Neural progenitor cell (in vitro differentiated cells): ENCODE data around the gene PEX11G. TPM values are rescaled to one million over a fixed set of nuclear protein-coding genes. Genes with fewer than 3 reads are reported as not detected.
A peak's percentile ranks its signal among the peaks of the same experiment; 100 is the strongest.

ENCODE experiments used
- DNase-seq: peaks from one replicate; pipeline ENCODE4 v3.0.0-alpha.2; 2016; ENCODE audit warnings: low spot score
- H2AFZ ChIP-seq: fragments of 200-600 bp; sonication (generic); replicated peaks from 2 replicates; pipeline ENCODE4 v1.6.1; 2016; ENCODE audit warnings: antibody characterized with exemption
- H3F3A ChIP-seq: fragments of 200-600 bp; sonication (generic); 2 replicates; pipeline ENCODE4 v1.6.1; 2016; ENCODE audit warnings: antibody characterized with exemption, low read depth
- H3K27ac ChIP-seq: fragments of 200-600 bp; sonication (generic); 2 replicates; pipeline ENCODE4 v1.5.1; 2016; ENCODE audit warnings: mild to moderate bottlenecking
- H3K27me3 ChIP-seq: fragments of 200-600 bp; sonication (generic); 2 replicates; pipeline ENCODE4 v1.6.1; 2016; ENCODE audit warnings: mild to moderate bottlenecking, moderate library complexity
- H3K36me3 ChIP-seq: fragments of 200-600 bp; sonication (generic); 2 replicates; pipeline ENCODE4 v1.5.1; 2016
- H3K4me1 ChIP-seq: fragments of 200-600 bp; sonication (generic); 2 replicates; pipeline ENCODE4 v1.6.1; 2016; ENCODE audit warnings: mixed run types
- H3K4me2 ChIP-seq: fragments of 200-600 bp; sonication (generic); 2 replicates; pipeline ENCODE4 v1.6.1; 2016
- H3K4me3 ChIP-seq: fragments of 200-600 bp; sonication (generic); 2 replicates; pipeline ENCODE4 v1.5.1; 2016
- H3K79me2 ChIP-seq: fragments of 200-600 bp; sonication (generic); 2 replicates; pipeline ENCODE4 v1.6.1; 2016; ENCODE audit warnings: low read depth
- H3K9ac ChIP-seq: fragments of 200-600 bp; sonication (generic); 2 replicates; pipeline ENCODE4 v1.6.1; 2016
- H3K9me3 ChIP-seq: fragments of 200-600 bp; sonication (generic); 2 replicates; pipeline ENCODE4 v1.5.1; 2016; ENCODE audit warnings: low read depth
- H4K20me1 ChIP-seq: fragments of 200-600 bp; sonication (generic); 2 replicates; pipeline ENCODE4 v1.6.1; 2016; ENCODE audit warnings: low read depth
- H3K27ac Mint-ChIP-seq: 3 replicates; pipeline ENCODE4 v1.8.0; 2021; ENCODE audit warnings: mixed read lengths
- H3K27me3 Mint-ChIP-seq: 2 replicates; pipeline ENCODE4 v1.8.0; 2022; ENCODE audit warnings: low read depth, mild to moderate bottlenecking, inconsistent platforms, moderate library complexity, mixed read lengths; ENCODE audit not compliant: insufficient read depth
- H3K36me3 Mint-ChIP-seq: 3 replicates; pipeline ENCODE4 v1.8.0; 2021; ENCODE audit warnings: mixed read lengths
- H3K4me1 Mint-ChIP-seq: 3 replicates; pipeline ENCODE4 v1.8.0; 2021; ENCODE audit warnings: mixed read lengths
- H3K4me3 Mint-ChIP-seq: 3 replicates; pipeline ENCODE4 v1.8.0; 2021; ENCODE audit warnings: mild to moderate bottlenecking, moderate library complexity, mixed read lengths
- H3K9me3 Mint-ChIP-seq: 3 replicates; pipeline ENCODE4 v1.8.0; 2020; ENCODE audit warnings: mixed read lengths
- CTCF ChIP-seq: fragments of 200-600 bp; sonication (generic); IDR thresholded peaks from 2 replicates; pipeline ENCODE4 v1.5.1; 2017; ENCODE audit warnings: antibody characterized with exemption, mild to moderate bottlenecking
- EZH2 ChIP-seq: fragments of 200-600 bp; sonication (generic); IDR thresholded peaks from 2 replicates; pipeline ENCODE4 v1.6.1; 2017; ENCODE audit warnings: antibody characterized with exemption, mild to moderate bottlenecking, moderate library complexity
- EZH2phosphoT487 ChIP-seq: fragments of 200-600 bp; sonication (generic); IDR thresholded peaks from 2 replicates; pipeline ENCODE4 v1.6.1; 2017; ENCODE audit warnings: antibody characterized with exemption
- total RNA-seq: library from RNA; depleted of rRNA; stranded (reverse); fragments of >200 nt; gene quantifications from 2 replicates; pipeline ENCODE4 v1.2.3, GENCODE V29; 2015; ENCODE audit warnings: low replicate concordance

Gene PEX11G
- total RNA-seq, 1 donor from 2014 or later = 1.0 TPM

DNA sequence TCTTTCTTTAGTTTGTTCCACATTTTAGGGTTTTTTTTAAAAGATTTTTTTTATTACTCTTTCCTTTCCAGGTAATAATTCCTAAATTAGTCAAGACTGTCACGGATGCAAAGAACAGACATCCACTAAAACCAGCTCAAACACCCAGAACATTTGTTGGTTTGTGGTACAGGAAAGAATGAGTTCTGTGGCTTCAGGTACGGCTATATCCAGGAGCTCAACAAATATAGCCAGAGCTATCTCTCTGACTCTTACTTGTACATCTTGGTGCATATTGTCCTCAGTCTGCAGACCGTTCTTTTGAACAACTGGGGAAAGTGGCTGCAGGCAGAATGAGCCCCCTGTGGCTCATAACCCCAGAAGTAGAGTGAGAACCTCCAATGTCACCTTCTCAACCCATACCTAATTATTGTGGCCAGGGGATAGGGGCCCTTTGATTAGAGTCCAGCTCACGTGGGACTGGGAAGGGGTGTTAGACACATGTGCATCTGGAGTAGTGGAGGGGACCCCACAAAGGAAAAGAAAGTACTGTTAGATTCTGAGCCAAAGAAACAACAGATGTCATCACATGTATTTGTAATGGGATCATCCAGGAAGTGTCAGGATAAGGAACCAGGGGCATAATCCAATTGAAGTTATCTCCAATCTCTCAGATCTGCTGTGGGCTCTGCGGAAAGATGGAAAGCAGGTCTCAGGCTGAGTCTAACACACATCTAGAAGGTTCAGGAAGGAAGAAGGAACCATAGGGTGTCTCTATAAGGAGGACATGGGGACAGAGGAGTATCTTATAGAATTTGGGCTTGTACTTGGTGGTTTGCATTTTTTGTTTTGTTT is 25.2 kb upstream of the PEX11G start:
- no peak overlapping the region for H3K27ac ChIP-seq
- no peaks in the 10 kb centered on the region for H3K36me3 ChIP-seq
- H3K4me3 ChIP-seq = no peak overlapping the region
- Mint-ChIP-seq H3K27me3 (peaks cover 8% of the 10 kb centered on the region), H3K4me1 (peaks cover 17% of the 10 kb centered on the region), H3K36me3 (peaks cover under 1% of the 10 kb centered on the region), H3K9me3 (no peaks in the 10 kb centered on the region), H3K27ac (no peak overlapping the region), H3K4me3 (peak overlapping the region; percentile 64)
- no peak overlapping the region for H3K4me2 ChIP-seq
- H4K20me1 ChIP-seq = no peaks in the 10 kb centered on the region
- DNase-seq = no peak
- peaks cover 21% of the 10 kb centered on the region for H3K79me2 ChIP-seq
- peaks cover 4% of the 10 kb centered on the region for H3K4me1 ChIP-seq
- H3K9me3 ChIP-seq = no peaks in the 10 kb centered on the region
- H3F3A ChIP-seq = peaks cover 12% of the 10 kb centered on the region
- no peaks in the 10 kb centered on the region for H3K27me3 ChIP-seq
- no peak overlapping the region for H2AFZ ChIP-seq
- no peak for TF ChIP-seq EZH2phosphoT487
- no peak for TF ChIP-seq EZH2
- TF ChIP-seq CTCF = no peak
- no peak overlapping the region for H3K9ac ChIP-seq

- H3K4me1 Mint-ChIP-seq = peaks cover 17% of the 10 kb centered on the region
- H3K79me2 ChIP-seq = peaks cover 12% of the 10 kb centered on the region
- H3K36me3 ChIP-seq = no peaks in the 10 kb centered on the region
- H3K4me3 ChIP-seq = no peak overlapping the region
- H3K27me3 ChIP-seq = no peaks in the 10 kb centered on the region
- H3K27ac Mint-ChIP-seq = no peak overlapping the region
- no peak overlapping the region for H3K4me2 ChIP-seq
- H4K20me1 ChIP-seq = no peaks in the 10 kb centered on the region
- no peak overlapping the region for H3K9ac ChIP-seq
- H3F3A ChIP-seq = peaks cover 12% of the 10 kb centered on the region
- H2AFZ ChIP-seq = no peak overlapping the region
- peaks cover 12% of the 10 kb centered on the region for H3K27me3 Mint-ChIP-seq
- H3K27ac ChIP-seq = peak overlapping the region; percentile 22
- no peaks in the 10 kb centered on the region for H3K9me3 ChIP-seq
- H3K4me3 Mint-ChIP-seq = no peak overlapping the region
- DNase-seq = peak; percentile 62
- TF ChIP-seq EZH2 = no peak
- TF ChIP-seq CTCF = no peak
- no peak for TF ChIP-seq EZH2phosphoT487
- no peaks in the 10 kb centered on the region for H3K36me3 Mint-ChIP-seq
- no peaks in the 10 kb centered on the region for H3K9me3 Mint-ChIP-seq
- H3K4me1 ChIP-seq = peaks cover 4% of the 10 kb centered on the region
Observed at GRCh38 chr19:7512400-7512851, 23.6 kb upstream of the PEX11G start.

- Histone ChIP-seq H3K9ac (no peak overlapping the region), H3K4me2 (no peak overlapping the region), H3K9me3 (no peaks in the 10 kb centered on the region), H3K4me3 (no peak overlapping the region), H4K20me1 (peaks cover 3% of the 10 kb centered on the region), H3K36me3 (no peaks in the 10 kb centered on the region), H3K27ac (no peak overlapping the region), H3K4me1 (no peaks in the 10 kb centered on the region), H2AFZ (no peak overlapping the region), H3K79me2 (no peaks in the 10 kb centered on the region), H3K27me3 (peaks cover 13% of the 10 kb centered on the region), H3F3A (peaks cover 15% of the 10 kb centered on the region)
- Mint-ChIP-seq H3K27me3 (peaks cover 15% of the 10 kb centered on the region), H3K36me3 (no peaks in the 10 kb centered on the region), H3K4me3 (peak overlapping the region; percentile 63), H3K27ac (no peak overlapping the region), H3K9me3 (no peaks in the 10 kb centered on the region), H3K4me1 (peaks cover 8% of the 10 kb centered on the region)
- TF ChIP-seq CTCF = no peak
- no peak for TF ChIP-seq EZH2
- no peak for TF ChIP-seq EZH2phosphoT487
- peak; percentile 80 for DNase-seq
Observed at GRCh38 chr19:7509625-7510024, 20.8 kb upstream of the PEX11G start.
